Subcutaneous adipose tissue (tissue), 4 donors: ENCODE results near the gene PDSS2. TPM values are rescaled to one million over a fixed set of nuclear protein-coding genes. Genes with fewer than 3 reads are reported as not detected.

Experiments used
- CTCF ChIP-seq: fragments of 450-650 bp; IDR thresholded peaks from one replicate; pipeline ENCODE4 v1.5.1; 2016; ENCODE audit warnings: low read depth, mild to moderate bottlenecking, control low read depth, antibody characterized with exemption, moderate library complexity
- total RNA-seq, 4 donors: library from RNA; depleted of rRNA; stranded (reverse); fragments of >200 nt; gene quantifications; one replicate each; pipeline ENCODE4 v1.1.0, GENCODE V29; 2016

The PDSS2 gene
- total RNA-seq, 4 donors from 2014 or later: 7.3 to 11.3 (median 8.9) TPM

GRCh38 chr6:107185391-107185970 is 273.9 kb downstream of the PDSS2 start:
- TF ChIP-seq CTCF: no peak

- TF ChIP-seq CTCF: no peak
Measured at GRCh38 chr6:107184435-107184834, 274.9 kb downstream of the PDSS2 start.

- no peak for TF ChIP-seq CTCF
Measured at GRCh38 chr6:107180099-107180498, 279.3 kb downstream of the PDSS2 start.

GRCh38 chr6:107179004-107179403 is 280.4 kb downstream of the PDSS2 start:
- no peak for TF ChIP-seq CTCF

GRCh38 chr6:107173779-107174178 is 285.6 kb downstream of the PDSS2 start:
- no peak for TF ChIP-seq CTCF

GRCh38 chr6:107171513-107171912 is 287.9 kb downstream of the PDSS2 start:
- TF ChIP-seq CTCF: no peak

- TF ChIP-seq CTCF: no peak
Measured at GRCh38 chr6:107161521-107161920, 297.8 kb downstream of the PDSS2 start.
